CD4-positive, alpha-beta T cell (primary cell): ENCODE results near the gene PLP2. TPM values are rescaled to one million over a fixed set of nuclear protein-coding genes. Genes with fewer than 3 reads are reported as not detected.
"Not testable (repeated sequence)": the region's sequence is repeated elsewhere in the genome, so short reads cannot be mapped to it uniquely, and the experiment has no call there.

Experiments used
- ATAC-seq: fragments of 200-7000 bp; cut with Tn5 transposase; one replicate; pipeline ENCODE4 v1.10.0; 2022; ENCODE audit warnings: mild to moderate bottlenecking; ENCODE audit not compliant: poor library complexity
- CTCF ChIA-PET: fragments of 350-600 bp; sonication (Branson Sonifier 250); formaldehyde crosslinking; loops from one replicate; lab custom pipeline; 2021; ENCODE audit warnings: antibody characterized with exemption, inconsistent platforms; lab: Charles Lee
- POLR2A ChIA-PET: fragments of 350-600 bp; sonication (Branson Sonifier 250); formaldehyde crosslinking; loops from one replicate; lab custom pipeline; 2021; ENCODE audit warnings: antibody characterized with exemption, inconsistent platforms; lab: Charles Lee
- DNase-seq, 14 experiments: peaks; one replicate each; pipeline ENCODE4 v3.0.0-alpha.2; 2013 to 2020; ENCODE audit warnings: mixed read lengths in 2 of 14
- H3K27ac ChIP-seq, 2 donors: one replicate each; pipeline versions ENCODE4 v1.5.1 to v1.7.0; 2013; ENCODE audit warnings: low read length in 2 of 2, low read depth in 1 of 2, mild to moderate bottlenecking in 1 of 2
- H3K27me3 ChIP-seq, 2 experiments: 1 replicate in 1 of 2; 2 replicates in 1 of 2; pipeline versions ENCODE4 v1.6.1 to v1.7.0; 2013; ENCODE audit warnings: low read length in 2 of 2, control low read depth in 1 of 2, mild to moderate bottlenecking in 1 of 2, moderate library complexity in 1 of 2; ENCODE audit not compliant: insufficient read depth in 2 of 2, control insufficient read depth in 1 of 2
- H3K36me3 ChIP-seq: one replicate; pipeline ENCODE4 v1.6.1; 2013; ENCODE audit warnings: low read length, control low read depth; ENCODE audit not compliant: insufficient read depth
- H3K4me1 ChIP-seq: one replicate; pipeline ENCODE4 v1.6.1; 2013; ENCODE audit warnings: low read length, control low read depth; ENCODE audit not compliant: insufficient read depth
- H3K4me3 ChIP-seq: one replicate; pipeline ENCODE4 v1.5.1; 2013; ENCODE audit warnings: mild to moderate bottlenecking, low read length, moderate library complexity
- H3K9me3 ChIP-seq, 2 experiments: 1 replicate in 1 of 2; 2 replicates in 1 of 2; pipeline versions ENCODE4 v1.6.1 to v1.7.0; 2013; ENCODE audit warnings: low read length in 2 of 2, mild to moderate bottlenecking in 2 of 2, control low read depth in 1 of 2, moderate library complexity in 1 of 2; ENCODE audit not compliant: control insufficient read depth in 1 of 2, insufficient read depth in 1 of 2
- H3K27ac Mint-ChIP-seq: one replicate; pipeline ENCODE4 v1.8.0; 2020; ENCODE audit warnings: mixed read lengths
- H3K27me3 Mint-ChIP-seq: one replicate; pipeline ENCODE4 v1.8.0; 2021; ENCODE audit warnings: mixed read lengths
- H3K36me3 Mint-ChIP-seq: one replicate; pipeline ENCODE4 v1.8.0; 2021; ENCODE audit warnings: low read depth, mixed read lengths
- H3K4me1 Mint-ChIP-seq: one replicate; pipeline ENCODE4 v1.8.0; 2021; ENCODE audit warnings: low read depth, mixed read lengths
- H3K4me3 Mint-ChIP-seq: one replicate; pipeline ENCODE4 v1.8.0; 2020; ENCODE audit warnings: mild to moderate bottlenecking, mixed read lengths
- H3K9me3 Mint-ChIP-seq: one replicate; pipeline ENCODE4 v1.8.0; 2020; ENCODE audit warnings: mixed read lengths
- CTCF ChIP-seq: fragments of 200-600 bp; IDR thresholded peaks from one replicate; pipeline ENCODE4 v1.8.0; 2022; ENCODE audit warnings: antibody characterized with exemption, mild to moderate bottlenecking
- intact Hi-C, 2 experiments: fragments of 100-400 bp; cut with DNase I in 1 of 2; cut with micrococcal nuclease in 1 of 2; formaldehyde crosslinking; loops; one replicate each; pipeline versions ENCODE4 v1.15.1 to v1.9.0; 2023 to 2025; cut with DNase I, micrococcal nuclease
- total RNA-seq, 174 experiments: library from RNA in 2 of 174; stranded (reverse) in 2 of 174; gene quantifications; one replicate each; pipeline ENCODE4 v1.2.3 and lab custom pipeline; 2021 to 2026

PLP2 gene
- total RNA-seq, 2 experiments from 2014 or later, result 124 to 128 TPM

GRCh38 chrX:49167740-49168108, 4.0 kb upstream of the PLP2 start:
- ChIA-PET CTCF (interaction anchor here (1.3 to 3.2 kb wide), 3 partner anchors 12 to 25 kb away, joined by 5 to 15 read pairs (median 6); no protein-coding TSS in a partner anchor), POLR2A (interaction anchor here (1.3 to 6.0 kb wide), 5 partner anchors 13 to 366 kb away, joined by 3 to 50 read pairs (median 8); partner anchors contain the start of genes OTUD5 and WDR45)
- Mint-ChIP-seq H3K4me1 (peaks cover 34% of the 10 kb centered on the region), H3K27me3 (no peaks in the 10 kb centered on the region), H3K4me3 (peak overlapping the region; percentile 80), H3K27ac (peak overlapping the region; percentile 86), H3K9me3 (no peaks in the 10 kb centered on the region), H3K36me3 (no peaks in the 10 kb centered on the region)
- peaks cover 62% of the 10 kb centered on the region for H3K4me1 ChIP-seq
- intact Hi-C loops, result no loop called here
- H3K27ac ChIP-seq, result peak overlapping the region; percentile 72 to 78
- no peaks in the 10 kb centered on the region for H3K36me3 ChIP-seq
- no peaks in the 10 kb centered on the region for H3K9me3 ChIP-seq
- no peak for TF ChIP-seq CTCF
- H3K27me3 ChIP-seq, result no peaks in the 10 kb centered on the region
- peak overlapping the region; percentile 56 for H3K4me3 ChIP-seq
- no peak for DNase-seq
- no peak for ATAC-seq

DNA sequence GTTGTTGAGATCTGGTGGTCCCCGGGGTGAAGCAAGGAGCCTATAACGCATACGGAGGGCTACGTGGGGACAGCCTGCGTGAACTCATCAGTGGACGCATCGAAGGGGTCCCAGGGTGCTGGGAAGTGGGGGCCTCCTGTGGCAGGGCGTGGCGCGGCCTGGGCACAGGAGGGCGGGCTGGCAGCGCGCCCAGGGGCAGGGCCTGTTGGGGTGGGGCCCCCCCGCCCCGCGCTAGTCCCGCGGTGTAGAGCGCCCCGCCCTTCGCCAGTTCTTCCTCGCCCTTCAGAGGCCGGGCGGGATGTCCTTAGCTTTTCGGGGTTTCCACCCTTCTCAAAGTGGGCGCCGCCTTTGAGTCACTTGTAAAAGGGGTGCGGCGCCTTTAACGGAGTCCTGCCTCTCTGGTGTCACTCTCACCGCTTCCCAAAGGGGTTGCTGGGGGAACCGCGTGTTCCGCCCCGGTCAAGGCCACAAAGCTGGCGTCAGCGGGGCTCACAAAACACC, 632 bp downstream of the PLP2 start:
- peaks cover 42% of the 10 kb centered on the region for H3K4me1 ChIP-seq

GRCh38 chrX:49173544-49173943, 1.8 kb downstream of the PLP2 start:
- intact Hi-C loops, H3K4me3 Mint-ChIP-seq, H3K27me3 Mint-ChIP-seq, H3K27ac ChIP-seq, H3K27me3 ChIP-seq, ATAC-seq, H3K4me3 ChIP-seq, H3K9me3 ChIP-seq, H3K9me3 Mint-ChIP-seq, DNase-seq: not testable (repeated sequence)
- Histone ChIP-seq H3K36me3 (peaks cover 35% of the 10 kb centered on the region), H3K4me1 (peaks cover 30% of the 10 kb centered on the region)
- Mint-ChIP-seq H3K36me3 (peaks cover 35% of the 10 kb centered on the region), H3K27ac (peak overlapping the region; percentile 84), H3K4me1 (peaks cover 25% of the 10 kb centered on the region)
- POLR2A ChIA-PET, result interaction anchor here (1.5 kb wide), 1 partner anchor 10 kb away, joined by 3 read pairs; no protein-coding TSS in a partner anchor
- CTCF ChIA-PET, result interaction anchor here (1.4 kb wide), 1 partner anchor 10 kb away, joined by 6 read pairs; no protein-coding TSS in a partner anchor

More for the DNA sequence above, 632 bp downstream of the PLP2 start:
- H3K4me3 ChIP-seq, result peak overlapping the region; percentile 81
- H3K27ac ChIP-seq, result peak overlapping the region; percentile 50 to 62
- peaks cover 33% of the 10 kb centered on the region for H3K4me1 Mint-ChIP-seq
- DNase-seq, result peak in 13 of 14 experiments; percentile 34 to 83 (median 62)
- no peak for TF ChIP-seq CTCF
- peak; percentile 68 for ATAC-seq
- no peaks in the 10 kb centered on the region for H3K9me3 ChIP-seq
- H3K36me3 ChIP-seq, result peaks cover 24% of the 10 kb centered on the region
- no peaks in the 10 kb centered on the region for H3K9me3 Mint-ChIP-seq
- intact Hi-C loops, result no loop called here
- POLR2A ChIA-PET, result interaction anchor here (0.7 to 1.5 kb wide), 3 partner anchors 9 to 100 kb away, joined by 3 read pairs; no protein-coding TSS in a partner anchor
- H3K27me3 ChIP-seq, result no peaks in the 10 kb centered on the region
- CTCF ChIA-PET, result interaction anchor here (1.1 to 1.4 kb wide), 2 partner anchors 8 to 16 kb away, joined by 3 to 6 read pairs; no protein-coding TSS in a partner anchor
- H3K27ac Mint-ChIP-seq, result peak overlapping the region; percentile 84
- peaks cover 29% of the 10 kb centered on the region for H3K36me3 Mint-ChIP-seq
- H3K27me3 Mint-ChIP-seq, result no peaks in the 10 kb centered on the region
- H3K4me3 Mint-ChIP-seq, result peak overlapping the region; percentile 91
